Activated CD4-positive, alpha-beta T cell treated with anti-CD3 and anti-CD28 coated beads for 36 hours (primary cell): ENCODE data around the gene CCDC158. TPM values are rescaled to one million over a fixed set of nuclear protein-coding genes. Genes with fewer than 3 reads are reported as not detected.
"Not testable (repeated sequence)": the region's sequence is repeated elsewhere in the genome, so short reads cannot be mapped to it uniquely, and the experiment has no call there.

Experiments used
- ATAC-seq: fragments of 200-7000 bp; cut with Tn5 transposase; one replicate; pipeline ENCODE4 v1.10.0; 2021; ENCODE audit warnings: mild to moderate bottlenecking, moderate library complexity
- CTCF ChIA-PET: fragments of 350-600 bp; sonication (Branson Sonifier 250); formaldehyde crosslinking; loops from one replicate; lab custom pipeline; 2021; ENCODE audit warnings: antibody characterized with exemption; lab: Charles Lee
- POLR2A ChIA-PET: fragments of 350-600 bp; sonication (Branson Sonifier 250); formaldehyde crosslinking; loops from one replicate; lab custom pipeline; 2021; ENCODE audit warnings: antibody characterized with exemption, inconsistent platforms; lab: Charles Lee
- DNase-seq: peaks from one replicate; pipeline ENCODE4 v3.0.0-alpha.2; 2020
- H3K27ac Mint-ChIP-seq: one replicate; pipeline ENCODE4 v1.8.0; 2021; ENCODE audit warnings: mixed read lengths
- H3K27me3 Mint-ChIP-seq: one replicate; pipeline ENCODE4 v1.8.0; 2021; ENCODE audit warnings: mixed read lengths
- H3K36me3 Mint-ChIP-seq: one replicate; pipeline ENCODE4 v1.8.0; 2021; ENCODE audit warnings: low read depth, mixed read lengths
- H3K4me1 Mint-ChIP-seq: one replicate; pipeline ENCODE4 v1.8.0; 2021; ENCODE audit warnings: mixed read lengths
- H3K4me3 Mint-ChIP-seq: one replicate; pipeline ENCODE4 v1.8.0; 2021; ENCODE audit warnings: mild to moderate bottlenecking, moderate library complexity, mixed read lengths
- H3K9me3 Mint-ChIP-seq: one replicate; pipeline ENCODE4 v1.8.0; 2021; ENCODE audit warnings: low read depth, mixed read lengths
- intact Hi-C, 2 experiments: fragments of 100-400 bp; cut with DNase I in 1 of 2; cut with micrococcal nuclease in 1 of 2; formaldehyde crosslinking; loops; one replicate each; pipeline versions ENCODE4 v1.14.2 to v1.15.1; 2022 to 2024; cut with DNase I, micrococcal nuclease
- total RNA-seq, 2 experiments: library from RNA; stranded (reverse); gene quantifications; one replicate each; pipeline ENCODE4 v1.2.3, GENCODE V29; 2021

CCDC158 gene
- total RNA-seq, 2 experiments from 2014 or later, result not detected

GRCh38 chr4:76429636-76430035, 8.7 kb upstream of the CCDC158 start:
- no peak for ATAC-seq
- POLR2A ChIA-PET, result no interaction called here
- no peak overlapping the region for H3K4me3 Mint-ChIP-seq
- peaks cover 12% of the 10 kb centered on the region for H3K27me3 Mint-ChIP-seq
- H3K9me3 Mint-ChIP-seq, result no peaks in the 10 kb centered on the region
- H3K4me1 Mint-ChIP-seq, result no peaks in the 10 kb centered on the region
- DNase-seq, result no peak
- intact Hi-C loops, result loop anchor here (1.0 to 10.0 kb wide), 6 partner anchors 76 to 773 kb away; no protein-coding TSS in a partner anchor
- no peak overlapping the region for H3K27ac Mint-ChIP-seq
- no peaks in the 10 kb centered on the region for H3K36me3 Mint-ChIP-seq
- CTCF ChIA-PET, result interaction anchor here (1.0 to 2.8 kb wide), 8 partner anchors 8 to 928 kb away, joined by 3 to 26 read pairs (median 4); no protein-coding TSS in a partner anchor

- no peak overlapping the region for H3K27ac Mint-ChIP-seq
- peaks cover 2% of the 10 kb centered on the region for H3K4me1 Mint-ChIP-seq
- intact Hi-C loops, result no loop called here
- H3K27me3 Mint-ChIP-seq, result peaks cover 15% of the 10 kb centered on the region
- ChIA-PET POLR2A (no interaction called here), CTCF (no interaction called here)
- ATAC-seq (no peak), DNase-seq (no peak)
- no peak overlapping the region for H3K4me3 Mint-ChIP-seq
- no peaks in the 10 kb centered on the region for H3K36me3 Mint-ChIP-seq
- H3K9me3 Mint-ChIP-seq, result no peaks in the 10 kb centered on the region
Measured at GRCh38 chr4:76426272-76426671, 5.3 kb upstream of the CCDC158 start.

GRCh38 chr4:76423159-76423558, 2.2 kb upstream of the CCDC158 start:
- ATAC-seq, H3K27ac Mint-ChIP-seq: not testable (repeated sequence)

GRCh38 chr4:76420188-76420761, 666 bp downstream of the CCDC158 start:
- intact Hi-C loops, result no loop called here
- no peak for DNase-seq
- Mint-ChIP-seq H3K36me3 (no peaks in the 10 kb centered on the region), H3K4me1 (peaks cover 6% of the 10 kb centered on the region), H3K27ac (no peak overlapping the region), H3K27me3 (peaks cover 27% of the 10 kb centered on the region), H3K9me3 (no peaks in the 10 kb centered on the region), H3K4me3 (peak overlapping the region; percentile 54)
- CTCF ChIA-PET, result interaction anchor here (1.2 kb wide), 1 partner anchor 65 kb away, joined by 4 read pairs; no protein-coding TSS in a partner anchor
- ATAC-seq, result no peak
- POLR2A ChIA-PET, result no interaction called here

More at GRCh38 chr4:76423159-76423558, 2.2 kb upstream of the CCDC158 start:
- intact Hi-C loops, H3K4me1 Mint-ChIP-seq, CTCF ChIA-PET, H3K4me3 Mint-ChIP-seq, POLR2A ChIA-PET, DNase-seq, H3K9me3 Mint-ChIP-seq, H3K36me3 Mint-ChIP-seq: not testable (repeated sequence)
- peaks cover 31% of the 10 kb centered on the region for H3K27me3 Mint-ChIP-seq

GRCh38 chr4:76410636-76411035, 10.3 kb downstream of the CCDC158 start:
- Mint-ChIP-seq H3K36me3 (no peaks in the 10 kb centered on the region), H3K9me3 (no peaks in the 10 kb centered on the region), H3K27me3 (peaks cover 1% of the 10 kb centered on the region), H3K4me3 (no peak overlapping the region), H3K27ac (no peak overlapping the region), H3K4me1 (peaks cover 7% of the 10 kb centered on the region)
- ATAC-seq (no peak), DNase-seq (no peak)
- intact Hi-C loops, result no loop called here
- ChIA-PET CTCF (no interaction called here), POLR2A (no interaction called here)

- no peaks in the 10 kb centered on the region for H3K36me3 Mint-ChIP-seq
- H3K9me3 Mint-ChIP-seq, result no peaks in the 10 kb centered on the region
- peak; percentile 84 for ATAC-seq
- no peak for DNase-seq
- ChIA-PET CTCF (no interaction called here), POLR2A (no interaction called here)
- intact Hi-C loops, result loop anchor here in 1 of 2 experiments (5.0 kb wide), 1 partner anchor 620 kb away; no protein-coding TSS in a partner anchor
- H3K4me3 Mint-ChIP-seq, result no peak overlapping the region
- peaks cover 7% of the 10 kb centered on the region for H3K4me1 Mint-ChIP-seq
- H3K27ac Mint-ChIP-seq, result no peak overlapping the region
- peaks cover 8% of the 10 kb centered on the region for H3K27me3 Mint-ChIP-seq
Measured at GRCh38 chr4:76407440-76408119, 13.4 kb downstream of the CCDC158 start.

GRCh38 chr4:76406081-76406480, 14.9 kb downstream of the CCDC158 start:
- Mint-ChIP-seq H3K36me3 (no peaks in the 10 kb centered on the region), H3K27ac (no peak overlapping the region), H3K27me3 (peaks cover 18% of the 10 kb centered on the region), H3K4me3 (no peak overlapping the region), H3K9me3 (no peaks in the 10 kb centered on the region), H3K4me1 (peaks cover 7% of the 10 kb centered on the region)
- POLR2A ChIA-PET, result no interaction called here
- DNase-seq, result no peak
- CTCF ChIA-PET, result interaction anchor here (1.0 kb wide), 1 partner anchor 226 kb away, joined by 3 read pairs; no protein-coding TSS in a partner anchor
- intact Hi-C loops, result loop anchor here in 1 of 2 experiments (5.0 kb wide), 1 partner anchor 621 kb away; no protein-coding TSS in a partner anchor
- ATAC-seq, result no peak

- intact Hi-C loops, result no loop called here
- Mint-ChIP-seq H3K9me3 (peaks cover 5% of the 10 kb centered on the region), H3K27me3 (peaks cover 25% of the 10 kb centered on the region), H3K4me1 (no peaks in the 10 kb centered on the region), H3K36me3 (no peaks in the 10 kb centered on the region), H3K4me3 (no peak overlapping the region), H3K27ac (no peak overlapping the region)
- ChIA-PET POLR2A (no interaction called here), CTCF (interaction anchor here (0.7 kb wide), 1 partner anchor 1226 kb away, joined by 3 read pairs; no protein-coding TSS in a partner anchor)
- DNase-seq (no peak), ATAC-seq (peak; percentile 60)
Measured at GRCh38 chr4:76401654-76402053, 19.3 kb downstream of the CCDC158 start.

GRCh38 chr4:76388160-76388908, 32.6 kb downstream of the CCDC158 start:
- Mint-ChIP-seq H3K27ac (no peak overlapping the region), H3K4me1 (no peaks in the 10 kb centered on the region), H3K4me3 (no peak overlapping the region), H3K27me3 (peaks cover 47% of the 10 kb centered on the region), H3K9me3 (peaks cover 9% of the 10 kb centered on the region), H3K36me3 (no peaks in the 10 kb centered on the region)
- intact Hi-C loops, result no loop called here
- ATAC-seq, result no peak
- ChIA-PET POLR2A (no interaction called here), CTCF (interaction anchor here (1.6 kb wide), 1 partner anchor 11 kb away, joined by 6 read pairs; no protein-coding TSS in a partner anchor)
- DNase-seq, result no peak

GRCh38 chr4:76386566-76387305, 34.2 kb downstream of the CCDC158 start:
- H3K27me3 Mint-ChIP-seq, result peaks cover 37% of the 10 kb centered on the region

GRCh38 chr4:76385974-76386373, 35.0 kb downstream of the CCDC158 start:
- no peaks in the 10 kb centered on the region for H3K4me1 Mint-ChIP-seq
- DNase-seq (no peak), ATAC-seq (no peak)
- peaks cover 9% of the 10 kb centered on the region for H3K9me3 Mint-ChIP-seq
- no peak overlapping the region for H3K27ac Mint-ChIP-seq
- ChIA-PET POLR2A (no interaction called here), CTCF (no interaction called here)
- peaks cover 32% of the 10 kb centered on the region for H3K27me3 Mint-ChIP-seq
- no peak overlapping the region for H3K4me3 Mint-ChIP-seq
- H3K36me3 Mint-ChIP-seq, result no peaks in the 10 kb centered on the region
- intact Hi-C loops, result no loop called here

More at GRCh38 chr4:76386566-76387305, 34.2 kb downstream of the CCDC158 start:
- Mint-ChIP-seq H3K27ac (no peak overlapping the region), H3K9me3 (peaks cover 9% of the 10 kb centered on the region), H3K36me3 (no peaks in the 10 kb centered on the region), H3K4me3 (no peak overlapping the region), H3K4me1 (no peaks in the 10 kb centered on the region)
- CTCF ChIA-PET, result interaction anchor here (0.9 to 1.6 kb wide), 2 partner anchors 10 to 60 kb away, joined by 3 to 6 read pairs; no protein-coding TSS in a partner anchor
- ATAC-seq (no peak), DNase-seq (no peak)
- POLR2A ChIA-PET, result no interaction called here
- intact Hi-C loops, result no loop called here
